ENCODE results near the gene NFATC3.

GRCh38 chr16:68228652-68229051, 143.5 kb downstream of the NFATC3 start:
- TF ChIP-seq CTCF (IDR thresholded peaks at IDR 0.05): no peak
- no peak for TF ChIP-seq EZH2 (IDR thresholded peaks at IDR 0.05; ENCODE audit: borderline replicate concordance, insufficient read depth, low read depth, low read length, poor library complexity, severe bottlenecking)

Measured in B cell (primary cell).